Heart right ventricle (tissue), 16 donors: ENCODE data around the gene ROPN1L. TPM values are rescaled to one million over a fixed set of nuclear protein-coding genes. Genes with fewer than 3 reads are reported as not detected.

ENCODE experiments used
- ATAC-seq, 8 donors: fragments of 200-7000 bp; cut with Tn5 transposase; one replicate each; pipeline ENCODE4 v1.9.1; 2020; ENCODE audit warnings: mild to moderate bottlenecking in 8 of 8, moderate library complexity in 8 of 8, moderate number of reproducible peaks in 1 of 8
- DNase-seq, 2 donors: peaks; one replicate each; pipeline ENCODE4 v3.0.0-alpha.2; 2020
- H3K27ac ChIP-seq, 10 donors: fragments of 200-600 bp; sonication (generic) in 2 of 10; one replicate each; pipeline versions ENCODE4 v1.5.0 to v1.8.0; 2020 to 2022; ENCODE audit warnings: mild to moderate bottlenecking in 3 of 10
- H3K27me3 ChIP-seq, 7 donors: fragments of 200-600 bp; one replicate each; pipeline ENCODE4 v1.8.0; 2021 to 2022; ENCODE audit warnings: mild to moderate bottlenecking in 2 of 7
- H3K36me3 ChIP-seq, 9 donors: fragments of 200-600 bp; sonication (generic) in 1 of 9; one replicate each; pipeline versions ENCODE4 v1.5.0 to v1.8.0; 2020 to 2022; ENCODE audit warnings: mild to moderate bottlenecking in 2 of 9
- H3K4me1 ChIP-seq, 9 donors: fragments of 200-600 bp; sonication (generic) in 1 of 9; one replicate each; pipeline versions ENCODE4 v1.5.0 to v1.8.0; 2020 to 2022; ENCODE audit warnings: mild to moderate bottlenecking in 4 of 9
- H3K4me3 ChIP-seq, 10 donors: fragments of 200-600 bp; sonication (generic) in 2 of 10; one replicate each; pipeline versions ENCODE4 v1.5.0 to v1.8.0; 2020 to 2022; ENCODE audit warnings: mild to moderate bottlenecking in 7 of 10, moderate library complexity in 2 of 10
- H3K9me3 ChIP-seq, 11 donors: fragments of 200-600 bp in 10 of 11; sonication (generic) in 2 of 11; one replicate each; pipeline versions ENCODE4 v1.5.0 to v1.8.0; 2013 to 2022; ENCODE audit warnings: mild to moderate bottlenecking in 2 of 11, control low read depth in 1 of 11, moderate library complexity in 1 of 11
- CTCF ChIP-seq, 9 donors: fragments of 200-600 bp; sonication (generic) in 2 of 9; IDR thresholded peaks; one replicate each; pipeline versions ENCODE4 v1.5.0 to v1.8.0; 2021 to 2022; ENCODE audit warnings: antibody characterized with exemption in 9 of 9, mild to moderate bottlenecking in 5 of 9, moderate library complexity in 1 of 9
- WGBS, 2 donors: extraction: QIAGEN DNeasy Blood & Tissue Kit; methylation state at CpG; one replicate each; pipeline ENCODE4 v1.1.7; 2013; ENCODE audit warnings: inconsistent platforms in 1 of 2; 5-methylcytosine and 5-hydroxymethylcytosine counted together
- intact Hi-C, 10 donors: fragments of 100-400 bp; cut with DNase I; formaldehyde crosslinking; loops; one replicate each; pipeline versions ENCODE4 v1.11.1 to v1.14.2; 2022
- polyA plus RNA-seq, 2 donors: library from polyadenylated mRNA; stranded (reverse); fragments of 200-250 nt; gene quantifications; one replicate each; pipeline ENCODE4 v1.2.3, GENCODE V29; 2013
- total RNA-seq, 10 donors: library from RNA; stranded (reverse); fragmentation: NEBNext Ultra II Directional in 3 of 10; extraction: Animal tissue kit (Norgen Biotek cat#: 25700) in 3 of 10; gene quantifications; one replicate each; pipeline versions ENCODE4 v1.2.1 to v1.2.4, GENCODE V29; 2021 to 2023
- donor health status: Arrhythmogenic right ventricular cardiomyopathy.
- donor health status: ischemic (EF 13 %, LVEDD 7.1; RV severe dilation, severe dysfunction).
- donor health status: healthy with polysubstance abuse.
- donor health status: DM: no; HTN: yes; CAD: no.
- donor health status: DM: no; HTN: no; CAD: no.
- donor health status: ischemic (EF 25% LVEDD 6.9; RV normal size, moderate dysfunction).
- donor health status: ischemic (EF 25% LVEDD 5.7; RV mildly dilated, moderate dysfunction).
- donor health status: healthy.
- donor health status: DM: yes; HTN: yes; CAD: no.
- donor health status: Ischemic cardiomyopathy.
- donor health status: ischemic (EF 35%, LVEDD 5.7; RV mildly dilated, moderate dysfunction).
- donor health status: nonischemic (EF 11% LVEDD 7.7; RV severe dilation, severe dysfunction).
- donor health status: DM: yes; HTN: yes; CAD: no.
- donor health status: PGD.
- donor health status: ischemic (EF 29% LVEDD 5.4; RV normal size, mild dysfunction).
- donor health status: nonischemic (EF 23%, LVEDD 6.1; RV moderate dilation, normal function).

Gene ROPN1L
- total and polyA plus RNA-seq, 12 donors, result 0.17 to 0.83 (median 0.31) TPM; not detected in 2

GRCh38 chr5:10461041-10461440 lies 19.4 kb downstream of the ROPN1L start:
- no peak for DNase-seq
- no peaks in the 10 kb centered on the region for H3K36me3 ChIP-seq
- peak overlapping the region in 1 of 10 donors; percentile 61 for H3K27ac ChIP-seq
- intact Hi-C loops, result loop anchor here in 2 of 10 donors (5.0 kb wide), 2 partner anchors 91 to 101 kb away; partner anchors contain the start of gene ANKRD33B (in 1 of the 2)
- H3K9me3 ChIP-seq, result no peaks in the 10 kb centered on the region
- no peak for ATAC-seq
- no peak overlapping the region for H3K4me3 ChIP-seq
- no peak for TF ChIP-seq CTCF (IDR thresholded peaks at IDR 0.05)
- H3K27me3 ChIP-seq, result no peaks in the 10 kb centered on the region
- WGBS, 2 donors, result 94 to 97% methylated on average over 12 of the region's 12 CpGs
- peaks cover 8 to 36% (median 29%) of the 10 kb centered on the region in 9 donors for H3K4me1 ChIP-seq

- H3K4me1 ChIP-seq, result peaks cover 7 to 33% (median 24%) of the 10 kb centered on the region in 9 donors
- no peak overlapping the region for H3K4me3 ChIP-seq
- no peak for TF ChIP-seq CTCF (IDR thresholded peaks at IDR 0.05)
- no peaks in the 10 kb centered on the region for H3K27me3 ChIP-seq
- no peak for ATAC-seq
- no peaks in the 10 kb centered on the region for H3K9me3 ChIP-seq
- DNase-seq, result no peak
- 90 to 93% methylated on average over 10 of the region's 10 CpGs for WGBS, 2 donors
- no peak overlapping the region for H3K27ac ChIP-seq
- intact Hi-C loops, result loop anchor here in 2 of 10 donors (5.0 kb wide), 2 partner anchors 90 to 100 kb away; partner anchors contain the start of gene ANKRD33B (in 1 of the 2)
- H3K36me3 ChIP-seq, result no peaks in the 10 kb centered on the region
These were observed 20.4 kb downstream of the ROPN1L start for GRCh38 chr5:10461904-10462555.

GRCh38 chr5:10463566-10463965 lies 21.9 kb downstream of the ROPN1L start:
- H3K4me3 ChIP-seq, result no peak overlapping the region
- intact Hi-C loops, result loop anchor here in 2 of 10 donors (5.0 kb wide), 2 partner anchors 89 to 99 kb away; partner anchors contain the start of gene ANKRD33B (in 1 of the 2)
- ATAC-seq (no peak), DNase-seq (no peak)
- H3K36me3 ChIP-seq, result no peaks in the 10 kb centered on the region
- H3K27me3 ChIP-seq, result no peaks in the 10 kb centered on the region
- H3K9me3 ChIP-seq, result no peaks in the 10 kb centered on the region
- TF ChIP-seq CTCF (IDR thresholded peaks at IDR 0.05), result no peak
- H3K4me1 ChIP-seq, result peaks cover 0 to 29% (median 14%) of the 10 kb centered on the region in 9 donors
- H3K27ac ChIP-seq, result no peak overlapping the region
- WGBS, 2 donors, result 90 to 93% methylated on average over 6 of the region's 6 CpGs

- no peak overlapping the region for H3K27ac ChIP-seq
- ATAC-seq (no peak), DNase-seq (no peak)
- intact Hi-C loops, result loop anchor here in 2 of 10 donors (5.0 kb wide), 2 partner anchors 88 to 98 kb away; partner anchors contain the start of gene ANKRD33B (in 1 of the 2)
- TF ChIP-seq CTCF (IDR thresholded peaks at IDR 0.05), result no peak
- no peak overlapping the region for H3K4me3 ChIP-seq
- peaks cover 0 to 29% (median 14%) of the 10 kb centered on the region in 9 donors for H3K4me1 ChIP-seq
- 95% methylated on average over 11 of the region's 11 CpGs for WGBS, 2 donors
- no peaks in the 10 kb centered on the region for H3K27me3 ChIP-seq
- H3K36me3 ChIP-seq, result no peaks in the 10 kb centered on the region
- no peaks in the 10 kb centered on the region for H3K9me3 ChIP-seq
These were observed 22.5 kb downstream of the ROPN1L start for GRCh38 chr5:10464173-10464572.
